HepG2 (cell line): Measurements from ENCODE around the gene LEF1. TPM values are rescaled to one million over a fixed set of nuclear protein-coding genes. Genes with fewer than 3 reads are reported as not detected.

Experiments
- ATAC-seq: fragments of 200-7000 bp; cut with Tn5 transposase; 3 replicates; pipeline ENCODE4 v1.9.1; 2020; ENCODE audit warnings: mild to moderate bottlenecking, moderate library complexity
- BruUV-seq: library from RNA; stranded (reverse); fragments of 400-500 nt; replicated peaks from 2 replicates; lab custom pipeline; 2021; lab: Mats Ljungman, UMichigan
- CTCF ChIA-PET: fragments of 300-600 bp; formaldehyde crosslinking; extraction: SDS; loops from one replicate; lab custom pipeline; 2021; ENCODE audit warnings: low total read pairs, inconsistent platforms, low intra/inter-chr PET ratio; lab: Yijun Ruan, JAX
- POLR2A ChIA-PET: fragments of 350-600 bp; sonication (Branson Sonifier 250); formaldehyde crosslinking; loops from one replicate; lab custom pipeline; 2020; ENCODE audit warnings: antibody characterized with exemption, inconsistent platforms; lab: Yijun Ruan, JAX
- DNase-seq: peaks from one replicate; pipeline ENCODE4 v3.0.0-alpha.2; 2015; ENCODE audit warnings: low spot score
- FAIRE-seq: peaks from 3 replicates; lab custom pipeline; 2011; peaks lifted over from hg19 to GRCh38; lab: Jason Lieb, UNC
- H2AFZ ChIP-seq: one replicate; pipeline ENCODE4 v1.6.1; 2011; ENCODE audit warnings: low read length, inconsistent platforms
- H3K27ac ChIP-seq: fragments of 300-600 bp; 3 replicates; pipeline ENCODE4 v1.8.0; 2011; ENCODE audit warnings: mixed run types, mild to moderate bottlenecking, mixed read lengths, low read length, inconsistent platforms; ENCODE audit not compliant: insufficient read depth; ENCODE audit errors: extremely low read length
- H3K27me3 ChIP-seq, 2 experiments: fragments of 200-600 bp in 1 of 2; 2 replicates in 1 of 2; 3 replicates in 1 of 2; pipeline versions ENCODE4 v1.6.0 to v1.8.0; 2011; ENCODE audit warnings: low read length in 2 of 2, mild to moderate bottlenecking in 2 of 2, moderate library complexity in 2 of 2, inconsistent platforms in 1 of 2; ENCODE audit not compliant: insufficient read depth in 2 of 2, control insufficient read depth in 1 of 2
- H3K36me3 ChIP-seq, 2 experiments: fragments of 200-600 bp in 1 of 2; replicated peaks in 1 of 2; 2 replicates in 1 of 2; 3 replicates in 1 of 2; pipeline versions ENCODE4 v1.5.1 to v1.8.0; 2011; ENCODE audit warnings: low read length in 2 of 2, inconsistent platforms in 1 of 2; ENCODE audit not compliant: insufficient read depth in 2 of 2, control insufficient read depth in 1 of 2
- H3K4me1 ChIP-seq: 2 replicates; pipeline ENCODE4 v1.5.1; 2012; ENCODE audit warnings: low read length, inconsistent platforms; ENCODE audit not compliant: insufficient read depth
- H3K4me2 ChIP-seq: 2 replicates; pipeline ENCODE4 v1.6.0; 2011; ENCODE audit warnings: low read depth, low read length, inconsistent platforms
- H3K4me3 ChIP-seq, 3 experiments: fragments of 200-600 bp in 1 of 3; sonication (generic), shearing (Covaris generic) in 1 of 3; replicated peaks in 1 of 3; 2 replicates each; pipeline ENCODE4 v1.5.1; 2011 to 2016; ENCODE audit warnings: low read length in 3 of 3, inconsistent platforms in 2 of 3, low read depth in 2 of 3, mild to moderate bottlenecking in 2 of 3, control low read depth in 1 of 3, mixed read lengths in 1 of 3; ENCODE audit not compliant: insufficient read depth in 1 of 3
- H3K79me2 ChIP-seq: one replicate; pipeline ENCODE4 v1.6.1; 2011; ENCODE audit warnings: low read length, inconsistent platforms; ENCODE audit not compliant: insufficient read depth
- H3K9ac ChIP-seq: 2 replicates; pipeline ENCODE4 v1.6.0; 2011; ENCODE audit warnings: mild to moderate bottlenecking, low read depth, low read length, inconsistent platforms; ENCODE audit not compliant: insufficient read depth
- H3K9me3 ChIP-seq: 2 replicates; pipeline ENCODE4 v1.5.1; 2012; ENCODE audit warnings: mild to moderate bottlenecking, low read length
- H4K20me1 ChIP-seq: 2 replicates; pipeline ENCODE4 v1.6.0; 2011; ENCODE audit warnings: inconsistent platforms, mild to moderate bottlenecking, low read length, moderate library complexity; ENCODE audit not compliant: insufficient read depth
- GZF1 ChIP-seq: sonication (generic); formaldehyde crosslinking; IDR thresholded peaks from 2 replicates; pipeline ENCODE4 v1.5.1; 2020; ENCODE audit warnings: mild to moderate bottlenecking, missing genetic modification reagents
- RAD51 ChIP-seq: fragments of 450-650 bp; IDR thresholded peaks from 2 replicates; pipeline ENCODE4 v1.6.1; 2016; ENCODE audit warnings: borderline replicate concordance
- SMYD3 ChIP-seq: sonication (generic); formaldehyde crosslinking; IDR thresholded peaks from 2 replicates; pipeline ENCODE4 v1.8.1; 2023; ENCODE audit warnings: mild to moderate bottlenecking, missing genetic modification reagents
- ZHX1 ChIP-seq: sonication (generic); formaldehyde crosslinking; IDR thresholded peaks from 2 replicates; pipeline ENCODE4 v1.8.1; 2022; ENCODE audit warnings: low read depth, mild to moderate bottlenecking, missing genetic modification reagents
- in situ Hi-C: cut with HindIII; loops from 2 replicates; pipeline ENCODE4 v1.10.0; 2017; ENCODE audit warnings: low pct_unique_long_range_greater_than_20kb; ENCODE audit not compliant: extremely low pct_ligation_motif_present
- intact Hi-C: fragments of 100-400 bp; cut with micrococcal nuclease; formaldehyde crosslinking; loops from one replicate; pipeline ENCODE4 v1.10.0; 2022; ENCODE audit not compliant: unreplicated experiment
- polyA plus RNA-seq, 8 experiments: library from polyadenylated mRNA; depleted of rRNA in 3 of 8; stranded (reverse) in 7 of 8; unstranded in 1 of 8; fragments of >200 nt; fragmentation: Illumina TruSeq in 4 of 8; extraction: Trizol in 4 of 8; gene quantifications; 2 replicates each; pipeline versions ENCODE4 v1.2.1 to v1.2.3, GENCODE V29; 2011 to 2016; ENCODE audit warnings: low read depth in 4 of 8, missing spikeins in 1 of 8, mixed read lengths in 1 of 8; ENCODE audit not compliant: insufficient read depth in 1 of 8
- total RNA-seq, 5 experiments: library from RNA; depleted of rRNA; stranded (reverse); fragments of >200 nt; fragmentation: Illumina TruSeq; extraction: Trizol; gene quantifications; 2 replicates each; pipeline ENCODE4 v1.2.3, GENCODE V29; 2016; ENCODE audit warnings: low read depth in 1 of 5
- TF ChIP-seq, protein P1 (sequence below): sonication (generic); formaldehyde crosslinking; IDR thresholded peaks from 2 replicates; pipeline ENCODE4 v1.4.0; 2020; ENCODE audit warnings: mild to moderate bottlenecking, missing genetic modification reagents

LEF1 gene
- total and polyA plus RNA-seq, 2 of the 13 experiments (the other 11 are each of a cell fraction or from before 2014, with no cell fraction given): 0.22 to 0.29 TPM

- TF ChIP-seq ZHX1 (CRISPR knock-in tag) (no peak), SMYD3 (no peak)
Observed at GRCh38 chr4:108029016-108029720, 139.6 kb downstream of the LEF1 start (continued).

DNA sequence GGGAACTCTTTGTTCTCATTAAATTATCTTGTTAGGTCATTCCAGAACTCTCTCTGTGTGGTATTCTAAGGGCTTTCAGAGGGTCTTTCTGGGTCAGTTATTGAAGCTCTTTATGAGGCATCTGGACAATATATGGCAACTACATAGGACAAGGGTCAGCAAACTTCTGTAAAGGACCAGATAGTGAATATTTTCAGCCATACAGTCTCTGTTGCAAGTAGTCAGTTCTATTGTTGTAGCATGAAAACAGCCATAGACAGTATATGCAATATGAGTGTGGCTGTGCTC lies 143.9 kb downstream of the LEF1 start:
- no peak for DNase-seq
- H2AFZ ChIP-seq: no peak overlapping the region
- BruUV-seq: no TSS peak
- CTCF ChIA-PET: no interaction called here
- intact Hi-C loops: no loop called here
- H3K4me3 ChIP-seq: no peak overlapping the region
- no peaks in the 10 kb centered on the region for H3K27me3 ChIP-seq
- H4K20me1 ChIP-seq: no peaks in the 10 kb centered on the region
- POLR2A ChIA-PET: no interaction called here
- H3K36me3 ChIP-seq: peaks cover 8 to 68% of the 10 kb centered on the region in 2 experiments; a peak in 4 of 5 replicates
- in situ Hi-C loops: loop anchor here (25.0 kb wide), 1 partner anchor 462 kb away; no protein-coding TSS in a partner anchor
- ATAC-seq: no peak
- FAIRE-seq: no peak
- H3K4me2 ChIP-seq: no peak overlapping the region
- TF ChIP-seq RAD51: no peak
- TF ChIP-seq GZF1 (CRISPR knock-in tag): no peak
- TF ChIP-seq, protein P1, sequence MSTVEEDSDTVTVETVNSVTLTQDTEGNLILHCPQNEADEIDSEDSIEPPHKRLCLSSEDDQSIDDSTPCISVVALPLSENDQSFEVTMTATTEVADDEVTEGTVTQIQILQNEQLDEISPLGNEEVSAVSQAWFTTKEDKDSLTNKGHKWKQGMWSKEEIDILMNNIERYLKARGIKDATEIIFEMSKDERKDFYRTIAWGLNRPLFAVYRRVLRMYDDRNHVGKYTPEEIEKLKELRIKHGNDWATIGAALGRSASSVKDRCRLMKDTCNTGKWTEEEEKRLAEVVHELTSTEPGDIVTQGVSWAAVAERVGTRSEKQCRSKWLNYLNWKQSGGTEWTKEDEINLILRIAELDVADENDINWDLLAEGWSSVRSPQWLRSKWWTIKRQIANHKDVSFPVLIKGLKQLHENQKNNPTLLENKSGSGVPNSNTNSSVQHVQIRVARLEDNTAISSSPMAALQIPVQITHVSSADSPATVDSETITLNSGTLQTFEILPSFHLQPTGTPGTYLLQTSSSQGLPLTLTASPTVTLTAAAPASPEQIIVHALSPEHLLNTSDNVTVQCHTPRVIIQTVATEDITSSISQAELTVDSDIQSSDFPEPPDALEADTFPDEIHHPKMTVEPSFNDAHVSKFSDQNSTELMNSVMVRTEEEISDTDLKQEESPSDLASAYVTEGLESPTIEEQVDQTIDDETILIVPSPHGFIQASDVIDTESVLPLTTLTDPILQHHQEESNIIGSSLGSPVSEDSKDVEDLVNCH: no peak
- H3K4me1 ChIP-seq: no peaks in the 10 kb centered on the region
- no peaks in the 10 kb centered on the region for H3K79me2 ChIP-seq
- H3K9me3 ChIP-seq: no peaks in the 10 kb centered on the region
- no peak overlapping the region for H3K9ac ChIP-seq
- H3K27ac ChIP-seq: no peak overlapping the region
